ENCODE results near the gene BRD3OS. TPM values are rescaled to one million over a fixed set of nuclear protein-coding genes. Genes with fewer than 3 reads are reported as not detected.

The BRD3OS gene
- total RNA-seq (10 to 100 TPM; 15.8 to 17.6 TPM), polyA plus RNA-seq (ENCODE audit: insufficient read length in 6 of 6) (10 to 100 TPM; 15.5 to 23.1 (median 19.2) TPM)
- long read RNA-seq, donor 1, full-length matches to known transcripts, result 122 of 122 reads
- long read RNA-seq, donor 1, partial matches to known transcripts, result 0 of 122 reads
- long read RNA-seq, donor 1, other reads (novel, unspliced or antisense), result 0 of 122 reads
- long read RNA-seq, donor 2, full-length matches to known transcripts, result 157 of 237 reads
- long read RNA-seq, donor 2, partial matches to known transcripts, result 69 of 237 reads
- long read RNA-seq, donor 2, other reads (novel, unspliced or antisense), result 11 of 237 reads
- long read RNA-seq, donor 3, full-length matches to known transcripts, result 104 of 104 reads
- long read RNA-seq, donor 3, partial matches to known transcripts, result 0 of 104 reads
- long read RNA-seq, donor 3, other reads (novel, unspliced or antisense), result 0 of 104 reads
- long read RNA-seq, donor 4, full-length matches to known transcripts, result 9 of 17 reads
- long read RNA-seq, donor 4, partial matches to known transcripts, result 0 of 17 reads
- long read RNA-seq, donor 4, other reads (novel, unspliced or antisense), result 8 of 17 reads
- long read RNA-seq, donor 5, full-length matches to known transcripts, result 74 of 167 reads
- long read RNA-seq, donor 5, partial matches to known transcripts, result 93 of 167 reads
- long read RNA-seq, donor 5, other reads (novel, unspliced or antisense), result 0 of 167 reads
- long read RNA-seq, donor 6, full-length matches to known transcripts, result 55 of 55 reads
- long read RNA-seq, donor 6, partial matches to known transcripts, result 0 of 55 reads
- long read RNA-seq, donor 6, other reads (novel, unspliced or antisense), result 0 of 55 reads
- long read RNA-seq, donor 7, transcript BRD3OS-204 (1 exons, 1,689 nt), result major isoform, 44 of 46 reads
- long read RNA-seq, donor 7, partial matches to known transcripts, result 0 of 46 reads
- long read RNA-seq, donor 7, other reads (novel, unspliced or antisense), result 0 of 46 reads
- long read RNA-seq, donor 8, full-length matches to known transcripts, result 150 of 219 reads
- long read RNA-seq, donor 8, partial matches to known transcripts, result 60 of 219 reads
- long read RNA-seq, donor 8, other reads (novel, unspliced or antisense), result 9 of 219 reads
- long read RNA-seq, donor 9, partial matches to known transcripts, result 0 of 2 reads
- long read RNA-seq, donor 9, other reads (novel, unspliced or antisense), result 0 of 2 reads
- long read RNA-seq, donor 10, full-length matches to known transcripts, result 12 of 13 reads
- long read RNA-seq, donor 10, partial matches to known transcripts, result 0 of 13 reads
- long read RNA-seq, donor 10, other reads (novel, unspliced or antisense), result 1 of 13 reads
- long read RNA-seq, donor 11, full-length matches to known transcripts, result 287 of 334 reads
- long read RNA-seq, donor 11, partial matches to known transcripts, result 41 of 334 reads
- long read RNA-seq, donor 11, other reads (novel, unspliced or antisense), result 6 of 334 reads
- long read RNA-seq, donor 12, full-length matches to known transcripts, result 108 of 131 reads
- long read RNA-seq, donor 12, partial matches to known transcripts, result 23 of 131 reads
- long read RNA-seq, donor 12, other reads (novel, unspliced or antisense), result 0 of 131 reads

GRCh38 chr9:134024828-134025605 lies at the start of gene BRD3OS:
Gene BRD3OS (plus strand): TSS chr9:134025481. CDS start chr9:134026748, 1,267 bp downstream.
- peak; percentile 97 for ATAC-seq
- H3K36me3 ChIP-seq, result peaks cover 0 to 15% of the 10 kb centered on the region in 2 donors
- H3K27ac ChIP-seq, result peak within 1 kb of the TSS in 1 of 2 donors; percentile 80
- H3K4me1 ChIP-seq, result peaks cover 0 to 18% of the 10 kb centered on the region in 2 donors
- TF ChIP-seq CTCF (IDR thresholded peaks at IDR 0.05), result no peak
- no peaks in the 10 kb centered on the region for H3K9me3 ChIP-seq
- intact Hi-C loops (cut with DNase I), result no loop called here
- peak; percentile 97 to 99 (median 98) for DNase-seq
- H3K4me3 ChIP-seq, result peak within 1 kb of the TSS; percentile 70 to 92
- H3K27me3 ChIP-seq, result no peaks in the 10 kb centered on the region

- ATAC-seq, result no peak
- H3K4me1 ChIP-seq, result peaks cover 13 to 23% of the 10 kb centered on the region in 2 donors
- H3K36me3 ChIP-seq, result no peaks in the 10 kb centered on the region
- H3K27ac ChIP-seq, result no peak overlapping the region
- TF ChIP-seq CTCF (IDR thresholded peaks at IDR 0.05), result no peak
- H3K4me3 ChIP-seq, result no peak overlapping the region
- no peaks in the 10 kb centered on the region for H3K9me3 ChIP-seq
- no peaks in the 10 kb centered on the region for H3K27me3 ChIP-seq
- peak in 1 of 4 donors; percentile 20 for DNase-seq
- intact Hi-C loops (cut with DNase I), result no loop called here
Observed at GRCh38 chr9:133975511-133975910, 49.8 kb upstream of the BRD3OS start.

GRCh38 chr9:133976191-133976861 lies 49.0 kb upstream of the BRD3OS start:
- Histone ChIP-seq H3K4me1 (peaks cover 13 to 18% of the 10 kb centered on the region in 2 donors), H3K4me3 (no peak overlapping the region)
- intact Hi-C loops (cut with DNase I), result no loop called here

More at GRCh38 chr9:133976191-133976861, 49.0 kb upstream of the BRD3OS start:
- DNase-seq (peak in 1 of 4 donors; percentile 11), ATAC-seq (no peak)
- Histone ChIP-seq H3K9me3 (no peaks in the 10 kb centered on the region), H3K36me3 (no peaks in the 10 kb centered on the region), H3K27ac (no peak overlapping the region), H3K27me3 (no peaks in the 10 kb centered on the region)
- TF ChIP-seq CTCF (IDR thresholded peaks at IDR 0.05), result no peak
